ENCODE results near the gene ACTG1. TPM values are rescaled to one million over a fixed set of nuclear protein-coding genes. Genes with fewer than 3 reads are reported as not detected.

The ACTG1 gene
- polyA plus RNA-seq, 1 of the 3 experiments (the other 2 are of a cell fraction), result 7,871 TPM

GRCh38 chr17:81478119-81478518 is 34.5 kb downstream of the ACTG1 start:
- Histone ChIP-seq H3K9me3 (no peaks in the 10 kb centered on the region), H3F3A (replicated peaks; ENCODE audit: insufficient read depth) (no peaks in the 10 kb centered on the region), H3K79me2 (ENCODE audit: insufficient read depth) (no peaks in the 10 kb centered on the region), H3K4me2 (no peak overlapping the region), H3K36me3 (replicated peaks in 1 of 2; ENCODE audit: control insufficient read depth in 1 of 2, insufficient read depth in 2 of 2, low read length in 1 of 2) (no peaks in the 10 kb centered on the region), H3K9ac (no peak overlapping the region), H3K27me3 (ENCODE audit: insufficient read depth) (no peaks in the 10 kb centered on the region), H2AFZ (ENCODE audit: low read depth) (no peak overlapping the region), H3K4me1 (ENCODE audit: control insufficient read depth in 1 of 2, insufficient read depth in 2 of 2, low read depth in 1 of 2, low read length in 1 of 2) (peaks cover 0 to 34% of the 10 kb centered on the region in 2 experiments; a peak in 2 of 4 replicates), H4K20me1 (ENCODE audit: insufficient read depth) (no peaks in the 10 kb centered on the region), H3K9me2 (no peaks in the 10 kb centered on the region), H3K4me3 (ENCODE audit: low read depth in 2 of 2, low read length in 1 of 2) (no peak overlapping the region), H3K27ac (ENCODE audit: low read depth in 2 of 2, low read length in 1 of 2) (no peak overlapping the region)
- ChIA-PET POLR2A (no interaction called here), CTCF (interaction anchor here (2.5 to 8.1 kb wide), 3 partner anchors 37 to 223 kb away, joined by 9 to 140 read pairs (median 21); no protein-coding TSS in a partner anchor)
- TF ChIP-seq YY1 (IDR thresholded peaks at IDR 0.05; ENCODE audit: low read depth) (no peak), SMC3 (IDR thresholded peaks at IDR 0.05; ENCODE audit: low read depth, low read length) (no peak), USF1 (IDR thresholded peaks at IDR 0.05; ENCODE audit: borderline replicate concordance, low read depth) (no peak), ELF1 (IDR thresholded peaks at IDR 0.05) (no peak), TAF1 (IDR thresholded peaks at IDR 0.05; ENCODE audit: borderline replicate concordance, low read depth, low read length) (no peak), MAX (IDR thresholded peaks at IDR 0.05; ENCODE audit: low read depth) (no peak), GABPA (IDR thresholded peaks at IDR 0.05; ENCODE audit: low read depth) (no peak), RFX5 (IDR thresholded peaks at IDR 0.05; ENCODE audit: low read length) (no peak), FOXJ3 (CRISPR knock-in tag; IDR thresholded peaks at IDR 0.05) (no peak), IRF3 (IDR thresholded peaks at IDR 0.05; ENCODE audit: low read depth, low read length) (no peak), EP300 (IDR thresholded peaks at IDR 0.05; ENCODE audit: borderline replicate concordance in 1 of 2, low read depth in 1 of 2, low read length in 1 of 2) (no peak), SIN3A (IDR thresholded peaks at IDR 0.05; ENCODE audit: borderline replicate concordance, low read depth, low read length) (no peak), REST (IDR thresholded peaks at IDR 0.05; ENCODE audit: low read depth, low read length) (no peak), MXI1 (IDR thresholded peaks at IDR 0.05; ENCODE audit: low read depth, low read length) (no peak), PBX3 (IDR thresholded peaks at IDR 0.05) (no peak), TEAD4 (IDR thresholded peaks at IDR 0.05; ENCODE audit: borderline replicate concordance, insufficient read depth) (no peak), RAD21 (IDR thresholded peaks at IDR 0.05; ENCODE audit: low read length) (no peak), TCF12 (IDR thresholded peaks at IDR 0.05) (no peak), NFIC (IDR thresholded peaks at IDR 0.05; ENCODE audit: borderline replicate concordance) (no peak), MEF2A (IDR thresholded peaks at IDR 0.05; ENCODE audit: borderline replicate concordance, low read depth) (no peak)
- no peak for DNase-seq
- 98% methylated on average over 20 of the region's 20 CpGs for WGBS (ENCODE audit: low lambda C conversion rate)

Data from SK-N-SH (cell line).